Mesodermal cell (in vitro differentiated cells): Measurements from ENCODE around the gene VEPH1.
A peak's percentile ranks its signal among the peaks of the same experiment; 100 is the strongest.

Experiments used
- H3K27ac ChIP-seq: 2 replicates; pipeline ENCODE4 v1.7.0; 2013; ENCODE audit warnings: mild to moderate bottlenecking, low read depth, low read length, moderate library complexity; ENCODE audit not compliant: severe bottlenecking
- H3K36me3 ChIP-seq: 2 replicates; pipeline ENCODE4 v1.7.1; 2013; ENCODE audit warnings: mild to moderate bottlenecking, low read length, moderate library complexity; ENCODE audit not compliant: control insufficient read depth, insufficient read depth
- H3K4me1 ChIP-seq: one replicate; pipeline ENCODE4 v1.7.1; 2013; ENCODE audit warnings: mild to moderate bottlenecking, low read length; ENCODE audit not compliant: insufficient read depth, control insufficient read depth, poor library complexity, severe bottlenecking
- H3K4me3 ChIP-seq: 2 replicates; pipeline ENCODE4 v1.7.0; 2013; ENCODE audit warnings: low read length, control low read depth, mild to moderate bottlenecking; ENCODE audit not compliant: insufficient read depth, poor library complexity, severe bottlenecking; ENCODE audit errors: extremely low read depth
- H3K9me3 ChIP-seq: 2 replicates; pipeline ENCODE4 v1.7.1; 2013; ENCODE audit warnings: mild to moderate bottlenecking, low read length, moderate library complexity; ENCODE audit not compliant: control insufficient read depth
- WGBS, 2 experiments: methylation state at CpG; one replicate each; pipeline ENCODE4 v1.1.5; 2013; ENCODE audit warnings: missing lambda C conversion rate in 2 of 2; ENCODE audit not compliant: insufficient coverage in 2 of 2; 5-methylcytosine and 5-hydroxymethylcytosine counted together

Gene VEPH1

DNA sequence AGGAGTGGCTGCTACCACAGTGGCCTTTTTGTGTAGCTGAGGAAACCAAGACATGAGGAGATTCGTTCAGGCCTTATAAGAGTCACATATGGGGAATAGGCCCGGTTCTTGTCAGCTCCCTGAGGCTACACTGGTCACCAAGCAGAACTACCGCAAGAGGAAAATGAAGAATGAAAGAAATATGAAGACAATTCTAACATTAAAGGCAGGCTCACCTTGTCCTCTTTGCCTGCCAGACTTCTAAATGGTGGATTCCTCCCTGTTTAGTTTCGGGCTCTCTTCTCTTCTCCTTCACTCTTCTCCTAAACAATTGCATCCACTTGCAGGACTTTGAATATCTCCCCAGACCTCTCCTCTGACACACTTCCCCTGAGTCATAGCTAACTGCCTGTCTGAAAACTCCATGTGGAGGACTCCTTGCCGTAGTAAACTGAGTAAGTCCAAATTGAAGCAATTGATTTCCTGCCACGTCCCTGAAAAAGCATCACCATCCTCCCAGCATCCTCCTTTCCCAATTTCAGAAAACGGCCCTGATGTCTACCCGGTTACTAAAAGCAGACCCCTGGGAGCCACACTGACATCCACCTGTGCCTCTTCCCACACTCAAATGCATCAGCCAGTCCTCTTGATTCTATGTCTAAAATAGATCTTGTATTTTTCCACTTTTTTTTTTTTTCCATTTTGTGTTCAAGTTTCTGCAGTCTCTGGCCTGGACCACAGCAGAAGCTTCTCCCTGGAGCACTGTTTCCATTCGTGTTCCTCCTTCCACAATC lies 30.3 kb upstream of the VEPH1 start:
- WGBS, 2 experiments = 73 to 85% methylated on average over 8 of the region's 9 CpGs
- H3K4me1 ChIP-seq = peaks cover 16% of the 10 kb centered on the region
- H3K27ac ChIP-seq = peak overlapping the region; percentile 39
- no peaks in the 10 kb centered on the region for H3K9me3 ChIP-seq
- no peaks in the 10 kb centered on the region for H3K36me3 ChIP-seq
- no peak overlapping the region for H3K4me3 ChIP-seq

DNA sequence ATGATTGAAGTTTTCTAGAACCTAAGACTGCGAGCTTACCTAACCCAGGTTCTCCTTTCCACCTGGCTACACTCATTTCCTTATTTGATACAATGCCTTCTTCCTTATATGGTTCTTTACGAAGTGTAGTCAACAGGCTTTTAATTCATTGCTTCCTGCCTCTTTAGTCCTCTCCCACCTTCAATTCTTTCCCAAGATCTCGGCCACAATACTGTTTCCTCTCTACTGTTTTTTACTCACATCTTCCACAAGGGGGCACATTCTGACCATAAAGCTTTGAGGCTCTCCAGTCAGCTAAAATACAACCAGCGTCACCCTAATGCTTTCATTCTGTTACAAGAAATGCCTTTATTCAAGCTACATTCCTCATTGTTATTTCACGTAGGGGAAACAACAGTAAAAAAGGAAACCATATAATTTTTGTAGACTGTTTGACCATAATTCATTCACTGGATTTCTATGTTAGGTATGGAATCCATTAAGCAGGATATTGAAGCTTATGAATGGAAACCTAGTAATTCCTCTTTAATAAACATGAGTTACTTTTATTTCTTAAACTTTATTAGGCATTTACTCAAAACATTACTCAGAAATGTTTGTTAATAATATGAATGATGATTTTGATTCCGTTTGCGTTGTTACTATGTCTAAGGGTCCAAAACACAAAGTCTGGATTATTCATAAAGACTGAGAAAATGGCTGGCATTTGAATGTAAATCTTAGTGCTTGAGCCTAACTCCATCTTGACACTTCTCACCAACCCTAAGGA lies 29.5 kb upstream of the VEPH1 start:
- WGBS, 2 experiments = 10 to 26% methylated on average over 2 to 3 of the region's 7 CpGs
- Histone ChIP-seq H3K4me1 (peaks cover 16% of the 10 kb centered on the region), H3K36me3 (no peaks in the 10 kb centered on the region), H3K27ac (peak overlapping the region; percentile 39), H3K9me3 (no peaks in the 10 kb centered on the region), H3K4me3 (no peak overlapping the region)

DNA sequence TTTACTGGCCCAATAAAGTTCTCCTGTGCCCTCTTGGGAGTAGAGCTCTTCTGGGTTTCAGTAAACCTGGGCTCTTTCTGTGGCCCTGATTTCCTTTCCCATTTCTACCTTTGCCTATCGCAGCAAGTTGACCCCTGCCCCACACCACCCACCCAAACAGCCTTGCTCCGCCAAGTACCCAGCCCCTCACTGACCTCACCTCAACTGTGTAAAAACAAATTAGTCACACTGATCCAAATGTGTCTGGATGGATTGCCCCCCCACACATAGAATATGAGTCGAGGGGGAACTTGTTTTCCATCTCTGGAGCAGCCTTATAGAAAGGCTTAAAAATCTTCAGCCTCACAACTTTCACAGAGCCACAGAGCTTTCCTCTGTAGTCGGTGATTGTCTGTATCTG lies 28.6 kb upstream of the VEPH1 start:
- Histone ChIP-seq H3K4me3 (no peak overlapping the region), H3K36me3 (no peaks in the 10 kb centered on the region), H3K27ac (no peak overlapping the region), H3K9me3 (no peaks in the 10 kb centered on the region), H3K4me1 (peaks cover 16% of the 10 kb centered on the region)
- 80 to 94% methylated on average over 1 to 2 of the region's 4 CpGs for WGBS, 2 experiments

DNA sequence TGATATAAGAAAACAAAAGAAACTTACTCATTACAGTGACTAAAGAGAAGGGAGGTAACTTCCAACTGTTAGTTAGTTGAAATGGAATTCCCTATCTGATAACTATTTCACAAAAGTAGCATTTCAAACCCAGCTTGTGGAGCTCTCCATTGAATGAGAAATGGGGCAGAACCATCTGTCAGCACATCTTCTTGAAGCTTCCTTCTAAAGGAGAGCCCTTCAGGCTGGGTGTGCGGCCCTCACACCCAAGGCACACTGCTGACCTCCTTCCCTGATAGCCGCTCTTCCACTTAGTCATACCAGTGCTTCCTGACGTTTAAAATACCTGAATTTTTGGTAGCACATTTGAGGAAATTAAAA lies 28.1 kb upstream of the VEPH1 start:
- Histone ChIP-seq H3K27ac (no peak overlapping the region), H3K4me1 (peaks cover 16% of the 10 kb centered on the region), H3K9me3 (no peaks in the 10 kb centered on the region), H3K36me3 (no peaks in the 10 kb centered on the region), H3K4me3 (no peak overlapping the region)
- WGBS, 2 experiments = 91% methylated on average over 3 of the region's 3 CpGs; no CpG with 5 or more reads in 1 of the 2 experiments

DNA sequence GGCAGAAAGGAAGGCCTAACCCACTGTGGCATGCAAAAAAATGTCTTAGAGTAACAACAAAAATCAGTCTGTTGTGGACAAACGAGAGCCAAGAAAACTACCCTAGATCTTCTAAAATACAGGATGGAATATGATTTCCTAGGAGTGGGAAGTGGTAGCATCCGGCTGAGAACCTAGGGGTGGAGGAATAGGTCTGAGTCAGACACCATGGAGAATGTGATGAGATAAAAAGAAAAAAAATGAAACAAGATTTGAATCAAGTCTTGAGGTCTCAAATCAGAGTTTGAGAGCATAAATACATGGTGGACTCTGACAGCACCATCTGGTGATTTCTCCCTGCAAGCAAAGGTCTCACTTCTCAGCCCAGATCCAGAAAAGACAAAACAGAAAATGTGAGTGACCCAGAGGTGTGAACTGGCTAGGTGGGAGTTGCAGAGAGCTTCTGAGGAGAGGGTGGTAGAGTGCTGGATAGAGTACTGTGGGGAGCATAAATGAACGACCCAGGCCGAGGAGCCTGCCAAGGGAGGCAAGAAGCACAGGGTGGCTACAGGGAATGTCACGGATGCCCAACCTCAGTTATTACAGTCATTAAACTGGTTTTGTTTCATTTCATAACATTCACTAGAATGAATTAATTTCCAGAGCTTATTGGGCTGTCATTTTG lies 27.6 kb upstream of the VEPH1 start:
- Histone ChIP-seq H3K9me3 (no peaks in the 10 kb centered on the region), H3K4me1 (peaks cover 16% of the 10 kb centered on the region), H3K36me3 (no peaks in the 10 kb centered on the region), H3K27ac (no peak overlapping the region), H3K4me3 (no peak overlapping the region)
- 87 to 88% methylated on average over 2 to 3 of the region's 5 CpGs for WGBS, 2 experiments

DNA sequence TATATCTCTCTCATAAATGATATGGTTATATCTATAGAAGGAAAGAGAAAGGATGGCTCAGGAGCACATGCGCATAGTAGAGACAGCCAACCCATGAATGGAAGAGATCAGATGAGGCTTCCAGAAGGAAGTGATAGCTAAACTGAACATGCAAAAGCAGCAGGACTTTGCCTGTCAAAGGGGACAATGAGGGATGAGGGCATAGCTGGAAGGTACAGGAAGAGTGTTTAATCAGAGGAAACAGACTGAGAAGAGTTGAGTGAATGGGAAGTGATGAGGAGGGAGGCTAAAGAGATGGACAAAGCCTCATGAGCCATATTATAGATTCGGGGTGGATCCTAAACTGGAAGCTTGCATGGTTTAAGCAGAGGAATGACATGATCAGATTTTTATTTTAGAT lies 26.5 kb upstream of the VEPH1 start:
- Histone ChIP-seq H3K4me3 (no peak overlapping the region), H3K27ac (no peak overlapping the region), H3K9me3 (no peaks in the 10 kb centered on the region), H3K4me1 (peaks cover 16% of the 10 kb centered on the region), H3K36me3 (no peaks in the 10 kb centered on the region)
- WGBS, 2 experiments = 100% methylated on average over 2 of the region's 2 CpGs

DNA sequence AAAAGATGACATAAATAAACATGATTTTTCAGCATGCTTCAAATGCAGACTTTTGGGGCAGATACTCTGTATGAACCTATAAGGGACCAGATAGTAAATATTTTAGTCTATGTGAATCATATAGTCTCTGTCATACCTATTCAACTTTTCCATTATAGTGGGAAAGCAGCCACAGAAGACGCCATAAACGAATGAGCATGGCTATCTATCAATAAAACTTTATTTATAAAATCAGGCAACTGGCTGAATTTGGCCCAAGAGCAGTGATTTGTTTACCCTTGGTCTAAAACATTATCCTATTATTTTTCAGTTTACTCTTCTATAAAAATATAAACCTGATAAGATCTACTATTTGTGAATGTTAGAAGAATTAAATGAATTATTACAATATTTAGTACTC lies 25.9 kb upstream of the VEPH1 start:
- no peaks in the 10 kb centered on the region for H3K36me3 ChIP-seq
- WGBS, 2 experiments = no CpG with 5 or more reads among the region's 2 CpGs
- no peaks in the 10 kb centered on the region for H3K9me3 ChIP-seq
- no peak overlapping the region for H3K27ac ChIP-seq
- H3K4me1 ChIP-seq = peaks cover 16% of the 10 kb centered on the region
- no peak overlapping the region for H3K4me3 ChIP-seq

DNA sequence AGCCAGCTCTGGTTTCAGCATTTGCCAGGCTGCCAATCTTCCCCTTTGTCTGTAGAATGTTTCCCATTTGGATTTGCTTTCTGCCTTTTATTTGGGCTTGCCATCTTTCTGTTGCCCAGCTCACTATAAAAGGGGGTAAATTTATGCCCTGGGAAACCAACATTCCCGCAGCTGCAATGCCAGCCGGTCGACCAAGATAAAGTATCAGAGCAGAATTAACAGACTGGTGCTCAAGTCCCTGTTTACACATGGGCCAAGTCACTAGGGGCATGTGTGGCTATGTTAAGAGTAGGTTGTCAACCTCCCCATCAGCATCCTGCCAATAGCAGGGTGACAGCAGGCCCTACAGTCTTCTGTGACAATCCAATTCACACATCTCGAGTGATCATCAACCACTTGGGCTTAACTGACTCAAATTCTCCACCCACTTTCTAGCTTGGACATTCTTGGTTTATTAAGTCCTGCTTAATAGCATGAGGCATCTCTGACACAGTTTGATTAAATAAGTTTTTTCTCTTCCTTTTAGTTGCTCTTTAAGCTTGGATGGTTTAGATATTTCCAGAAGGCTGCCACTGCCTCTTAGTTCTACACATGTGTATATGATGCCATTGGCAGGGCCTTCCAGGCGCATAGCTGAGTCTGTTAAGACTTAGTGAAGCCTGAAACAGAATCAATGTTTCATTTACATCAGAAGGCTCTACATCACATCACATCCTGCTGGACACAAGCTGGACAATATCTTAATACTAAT lies 24.1 kb upstream of the VEPH1 start:
- Histone ChIP-seq H3K27ac (no peak overlapping the region), H3K4me3 (no peak overlapping the region), H3K4me1 (peaks cover 11% of the 10 kb centered on the region), H3K9me3 (no peaks in the 10 kb centered on the region), H3K36me3 (no peaks in the 10 kb centered on the region)
- 68 to 94% methylated on average over 4 to 5 of the region's 5 CpGs for WGBS, 2 experiments

DNA sequence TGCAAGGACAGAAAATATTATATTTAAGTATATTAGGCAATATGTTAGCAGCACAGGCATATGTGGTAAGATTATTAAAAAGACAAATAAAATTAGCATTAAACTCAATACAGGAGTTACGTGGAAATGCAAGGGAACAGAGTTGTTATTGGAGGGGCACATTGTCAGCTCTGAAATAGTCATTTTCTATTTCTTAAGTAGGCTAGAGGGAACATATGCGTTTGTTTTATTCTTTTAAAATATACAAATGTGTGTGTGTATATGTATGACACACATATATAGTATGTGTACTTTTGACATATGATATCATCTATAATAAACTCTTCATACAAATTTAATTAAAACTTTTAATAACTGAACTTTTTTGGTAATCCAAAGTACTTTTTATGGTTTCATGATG lies 22.8 kb upstream of the VEPH1 start:
- Histone ChIP-seq H3K9me3 (no peaks in the 10 kb centered on the region), H3K27ac (no peak overlapping the region), H3K4me3 (no peak overlapping the region), H3K36me3 (no peaks in the 10 kb centered on the region), H3K4me1 (no peaks in the 10 kb centered on the region)
- WGBS, 2 experiments = no CpG with 5 or more reads among the region's 2 CpGs

DNA sequence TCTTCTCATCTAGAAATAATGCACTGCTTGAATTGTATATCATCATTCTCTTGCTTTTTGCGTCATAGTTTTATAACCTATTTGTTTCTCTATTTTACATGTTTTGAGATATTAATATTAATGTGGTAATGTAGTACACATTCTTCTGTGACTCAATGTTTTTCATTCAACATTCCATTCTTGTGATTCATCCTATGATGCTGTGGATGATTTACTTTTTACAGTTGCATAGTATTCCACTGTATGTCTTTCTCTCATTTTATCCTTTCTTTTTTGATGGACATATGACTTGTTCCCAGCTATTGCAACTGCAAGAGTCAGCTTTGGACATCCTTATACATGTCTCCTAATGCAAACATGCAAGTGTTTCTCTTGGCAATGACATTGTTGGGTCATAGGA lies 20.6 kb upstream of the VEPH1 start:
- Histone ChIP-seq H3K4me1 (no peaks in the 10 kb centered on the region), H3K4me3 (no peak overlapping the region)
- WGBS, 2 experiments = no CpG with 5 or more reads among the region's 1 CpG

More for the DNA sequence above, 20.6 kb upstream of the VEPH1 start:
- H3K9me3 ChIP-seq = peaks cover 2% of the 10 kb centered on the region
- H3K36me3 ChIP-seq = no peaks in the 10 kb centered on the region
- H3K27ac ChIP-seq = no peak overlapping the region
